Spleen (tissue), 7 donors: ENCODE results near the gene SLC37A2.

ENCODE experiments used
- CTCF ChIP-seq, 11 experiments: fragments of 200-600 bp in 7 of 11; fragments of 450-650 bp in 4 of 11; sonication (generic) in 4 of 11; IDR thresholded peaks in 8 of 11; conservative IDR thresholded peaks in 3 of 11; 1 replicate in 7 of 11; 2 replicates in 4 of 11; pipeline versions ENCODE4 v1.4.0 to v1.8.0; 2016 to 2021; ENCODE audit warnings: antibody characterized with exemption in 11 of 11, inconsistent platforms in 4 of 11, mild to moderate bottlenecking in 1 of 11
- POLR2A ChIP-seq, 3 donors: fragments of 450-650 bp; IDR thresholded peaks; one replicate each; pipeline ENCODE4 v1.5.1; 2017; ENCODE audit warnings: antibody characterized with exemption in 3 of 3, mild to moderate bottlenecking in 1 of 3
- donor health status: DM: no; HTN: no; CAD: no; lungs with moderate emphysema.
- donor health status: DM: no; HTN: no; CAD: no.
- donor health status: DM: no; HTN: no; CAD: no.

GRCh38 chr11:125079151-125079877 lies 16.2 kb downstream of the SLC37A2 start:
- TF ChIP-seq CTCF (IDR thresholded peaks at IDR 0.05 in 8 of 11, conservative IDR thresholded peaks at IDR 0.05 in 3 of 11): no peak
- no peak for TF ChIP-seq POLR2A (IDR thresholded peaks at IDR 0.05)
